MM.1S (cell line): ENCODE data around the gene ITGA2.

Experiments
- EZH2phosphoT487 ChIP-seq: fragments of 300-600 bp; sonication (generic); IDR thresholded peaks from 2 replicates; pipeline ENCODE4 v1.6.1; 2018; ENCODE audit warnings: antibody characterized with exemption, low read length
- TF ChIP-seq, protein P1 (sequence below): fragments of 300-600 bp; sonication (generic); IDR thresholded peaks from 2 replicates; pipeline ENCODE4 v1.5.1; 2016; ENCODE audit warnings: antibody characterized with exemption, low read length, mixed read lengths

DNA sequence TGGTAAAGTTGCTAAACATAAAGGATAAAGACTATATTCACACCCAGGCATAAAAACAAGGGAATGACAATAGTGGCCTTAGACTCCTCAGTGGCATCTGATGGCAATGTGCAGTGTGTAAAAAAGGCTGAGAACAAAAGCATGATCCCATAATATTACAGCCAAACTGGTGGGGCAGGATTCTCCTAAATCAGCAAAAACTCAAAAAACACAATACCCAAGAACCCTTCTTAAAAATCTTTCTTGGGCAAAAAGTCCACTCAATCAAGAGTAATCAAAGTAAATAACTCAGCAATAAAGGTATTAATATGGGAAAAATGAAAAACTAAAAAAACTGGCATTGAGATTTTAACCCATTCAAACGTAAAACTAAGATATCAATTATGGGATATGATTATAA, 122.0 kb downstream of the ITGA2 start:
- TF ChIP-seq, protein P1, sequence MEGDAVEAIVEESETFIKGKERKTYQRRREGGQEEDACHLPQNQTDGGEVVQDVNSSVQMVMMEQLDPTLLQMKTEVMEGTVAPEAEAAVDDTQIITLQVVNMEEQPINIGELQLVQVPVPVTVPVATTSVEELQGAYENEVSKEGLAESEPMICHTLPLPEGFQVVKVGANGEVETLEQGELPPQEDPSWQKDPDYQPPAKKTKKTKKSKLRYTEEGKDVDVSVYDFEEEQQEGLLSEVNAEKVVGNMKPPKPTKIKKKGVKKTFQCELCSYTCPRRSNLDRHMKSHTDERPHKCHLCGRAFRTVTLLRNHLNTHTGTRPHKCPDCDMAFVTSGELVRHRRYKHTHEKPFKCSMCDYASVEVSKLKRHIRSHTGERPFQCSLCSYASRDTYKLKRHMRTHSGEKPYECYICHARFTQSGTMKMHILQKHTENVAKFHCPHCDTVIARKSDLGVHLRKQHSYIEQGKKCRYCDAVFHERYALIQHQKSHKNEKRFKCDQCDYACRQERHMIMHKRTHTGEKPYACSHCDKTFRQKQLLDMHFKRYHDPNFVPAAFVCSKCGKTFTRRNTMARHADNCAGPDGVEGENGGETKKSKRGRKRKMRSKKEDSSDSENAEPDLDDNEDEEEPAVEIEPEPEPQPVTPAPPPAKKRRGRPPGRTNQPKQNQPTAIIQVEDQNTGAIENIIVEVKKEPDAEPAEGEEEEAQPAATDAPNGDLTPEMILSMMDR = no peak
- no peak for TF ChIP-seq EZH2phosphoT487
